WI38 (cell line): Measurements from ENCODE around the gene OR2F1.

Source experiments
- H3K4me3 ChIP-seq: 2 replicates; pipeline ENCODE4 v1.5.1; 2011; ENCODE audit warnings: low read depth, mild to moderate bottlenecking, control low read depth, low read length
- TF ChIP-seq, protein P1 (sequence below): IDR thresholded peaks from 2 replicates; pipeline ENCODE4 v1.5.1; 2012; ENCODE audit warnings: low read depth, mild to moderate bottlenecking, control low read depth, low read length

The OR2F1 gene, protein sequence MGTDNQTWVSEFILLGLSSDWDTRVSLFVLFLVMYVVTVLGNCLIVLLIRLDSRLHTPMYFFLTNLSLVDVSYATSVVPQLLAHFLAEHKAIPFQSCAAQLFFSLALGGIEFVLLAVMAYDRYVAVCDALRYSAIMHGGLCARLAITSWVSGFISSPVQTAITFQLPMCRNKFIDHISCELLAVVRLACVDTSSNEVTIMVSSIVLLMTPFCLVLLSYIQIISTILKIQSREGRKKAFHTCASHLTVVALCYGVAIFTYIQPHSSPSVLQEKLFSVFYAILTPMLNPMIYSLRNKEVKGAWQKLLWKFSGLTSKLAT

GRCh38 chr7:143954544-143954943, at the start of gene OR2F1:
OR2F1 (plus strand) TSS chr7:143954844; CDS start chr7:143959971, 5,127 bp downstream.
- TF ChIP-seq, protein P1, sequence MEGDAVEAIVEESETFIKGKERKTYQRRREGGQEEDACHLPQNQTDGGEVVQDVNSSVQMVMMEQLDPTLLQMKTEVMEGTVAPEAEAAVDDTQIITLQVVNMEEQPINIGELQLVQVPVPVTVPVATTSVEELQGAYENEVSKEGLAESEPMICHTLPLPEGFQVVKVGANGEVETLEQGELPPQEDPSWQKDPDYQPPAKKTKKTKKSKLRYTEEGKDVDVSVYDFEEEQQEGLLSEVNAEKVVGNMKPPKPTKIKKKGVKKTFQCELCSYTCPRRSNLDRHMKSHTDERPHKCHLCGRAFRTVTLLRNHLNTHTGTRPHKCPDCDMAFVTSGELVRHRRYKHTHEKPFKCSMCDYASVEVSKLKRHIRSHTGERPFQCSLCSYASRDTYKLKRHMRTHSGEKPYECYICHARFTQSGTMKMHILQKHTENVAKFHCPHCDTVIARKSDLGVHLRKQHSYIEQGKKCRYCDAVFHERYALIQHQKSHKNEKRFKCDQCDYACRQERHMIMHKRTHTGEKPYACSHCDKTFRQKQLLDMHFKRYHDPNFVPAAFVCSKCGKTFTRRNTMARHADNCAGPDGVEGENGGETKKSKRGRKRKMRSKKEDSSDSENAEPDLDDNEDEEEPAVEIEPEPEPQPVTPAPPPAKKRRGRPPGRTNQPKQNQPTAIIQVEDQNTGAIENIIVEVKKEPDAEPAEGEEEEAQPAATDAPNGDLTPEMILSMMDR = no peak
- no peak within 1 kb of the TSS for H3K4me3 ChIP-seq

GRCh38 chr7:143905509-143905908, 49.1 kb upstream of the OR2F1 start:
- H3K4me3 ChIP-seq = no peak overlapping the region
- TF ChIP-seq, protein P1 = no peak

DNA sequence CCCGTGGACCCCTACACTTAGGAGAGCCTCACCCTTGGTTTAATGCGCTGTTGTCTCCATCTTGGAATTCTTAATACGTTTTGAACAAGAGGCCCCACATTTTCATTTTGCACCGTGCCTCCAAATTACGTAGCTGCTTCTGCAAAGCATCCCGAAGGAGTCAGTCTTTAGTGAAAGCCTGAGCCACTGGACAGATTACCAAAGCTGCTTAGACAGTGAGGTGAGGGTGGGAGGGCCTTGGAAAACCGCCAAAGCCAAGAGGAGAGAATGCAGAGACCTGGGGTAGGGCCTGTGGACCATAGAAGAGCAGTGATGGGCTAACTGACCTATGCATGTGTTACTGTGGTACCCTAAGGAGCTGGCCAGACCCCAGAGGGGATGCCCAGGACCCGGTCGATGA, 48.5 kb upstream of the OR2F1 start:
- H3K4me3 ChIP-seq = no peak overlapping the region

GRCh38 chr7:143906895-143907294, 47.7 kb upstream of the OR2F1 start:
- H3K4me3 ChIP-seq = no peak overlapping the region
- TF ChIP-seq, protein P1 = no peak

More for the DNA sequence above, 48.5 kb upstream of the OR2F1 start:
- TF ChIP-seq, protein P1 = no peak

- TF ChIP-seq, protein P1 = no peak
- no peak overlapping the region for H3K4me3 ChIP-seq
Measured at GRCh38 chr7:143908120-143908519, 46.5 kb upstream of the OR2F1 start.

DNA sequence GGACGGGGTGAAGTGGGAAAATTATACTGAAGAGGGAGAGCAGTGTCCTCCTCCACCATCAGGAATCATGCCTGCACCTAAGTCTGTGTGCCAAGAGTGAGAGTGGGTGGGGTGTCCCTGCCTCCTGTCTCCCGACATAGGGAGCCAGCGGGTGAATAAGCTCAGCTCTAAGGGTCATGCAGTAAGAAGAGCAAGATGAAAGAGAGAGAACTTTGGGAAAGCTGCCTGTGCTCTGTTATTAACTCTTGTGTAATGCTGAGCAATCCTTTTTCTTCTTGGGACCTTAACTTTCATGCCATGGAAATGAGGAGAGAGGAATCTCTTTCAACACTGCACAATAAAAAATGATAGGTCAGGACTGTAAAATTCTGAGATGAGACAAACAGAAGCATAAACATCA, 44.8 kb upstream of the OR2F1 start:
- TF ChIP-seq, protein P1 = no peak
- H3K4me3 ChIP-seq = no peak overlapping the region

DNA sequence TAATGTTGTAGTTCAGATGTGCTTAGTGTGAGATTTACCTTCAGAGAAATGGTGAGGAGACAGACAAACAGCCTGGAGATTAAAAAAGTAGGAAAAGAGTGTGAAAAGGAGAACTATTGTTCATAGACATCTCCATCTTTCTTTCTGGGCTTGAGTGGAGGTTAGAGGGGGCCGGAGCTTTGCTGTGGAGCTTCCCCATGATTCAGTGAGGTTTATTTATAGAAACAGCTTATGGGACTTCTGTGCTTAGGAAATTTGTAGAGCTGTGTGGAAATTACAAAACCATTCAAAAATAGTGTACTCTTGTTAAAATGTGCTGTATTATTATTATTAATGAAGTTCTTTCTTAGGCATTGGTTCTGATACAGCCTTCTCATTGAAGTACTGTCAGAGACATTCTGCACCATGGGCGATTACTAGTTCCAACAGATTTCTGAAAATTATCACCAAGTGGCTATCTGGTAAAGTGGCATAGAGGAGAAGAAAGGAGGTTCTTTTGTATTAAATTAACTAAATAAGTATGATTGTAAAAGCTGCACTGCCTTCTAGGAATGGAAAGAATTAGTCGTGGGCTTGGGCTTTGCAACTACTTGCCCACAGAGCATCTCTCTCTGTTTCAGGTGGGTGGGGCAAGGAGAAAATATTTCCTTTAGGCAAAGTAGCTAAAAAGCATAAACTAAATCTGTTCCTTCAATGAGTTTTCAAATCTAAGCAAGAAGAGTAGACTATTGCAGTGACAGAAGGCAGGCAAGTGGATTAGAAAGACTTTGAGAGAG, 44.0 kb upstream of the OR2F1 start:
- H3K4me3 ChIP-seq = no peak overlapping the region
- TF ChIP-seq, protein P1 = no peak
